Heart left ventricle (tissue), 13 donors: ENCODE data around the gene FSTL4.

ENCODE experiments used
- CTCF ChIP-seq, 12 donors: fragments of 200-600 bp; sonication (generic) in 4 of 12; IDR thresholded peaks; one replicate each; pipeline versions ENCODE4 v1.5.0 to v1.8.0; 2018 to 2022; ENCODE audit warnings: antibody characterized with exemption in 12 of 12, mild to moderate bottlenecking in 5 of 12
- POLR2A ChIP-seq, 2 donors: fragments of 450-650 bp; IDR thresholded peaks; one replicate each; pipeline ENCODE4 v1.6.1; 2017; ENCODE audit warnings: antibody characterized with exemption in 2 of 2, mild to moderate bottlenecking in 2 of 2, moderate library complexity in 2 of 2
- donor health status: ischemic (EF 13 %, LVEDD 7.1; RV severe dilation, severe dysfunction).
- donor health status: DM: no; HTN: yes; CAD: no.
- donor health status: DM: no; HTN: no; CAD: no.
- donor health status: ischemic (EF 25% LVEDD 6.9; RV normal size, moderate dysfunction).
- donor health status: ischemic (EF 25% LVEDD 5.7; RV mildly dilated, moderate dysfunction).
- donor health status: ischemic (EF 35%, LVEDD 5.7; RV mildly dilated, moderate dysfunction).
- donor health status: nonischemic (EF 11% LVEDD 7.7; RV severe dilation, severe dysfunction).
- donor health status: DM: yes; HTN: yes; CAD: no.
- donor health status: PGD.
- donor health status: ischemic (EF 29% LVEDD 5.4; RV normal size, mild dysfunction).
- donor health status: nonischemic (EF 23%, LVEDD 6.1; RV moderate dilation, normal function).

GRCh38 chr5:133456933-133457402 is 155.4 kb downstream of the FSTL4 start:
- TF ChIP-seq CTCF (IDR thresholded peaks at IDR 0.05) (no peak), POLR2A (IDR thresholded peaks at IDR 0.05) (no peak)
